MCF 10A (cell line): ENCODE results near the gene PLPPR1. TPM values are rescaled to one million over a fixed set of nuclear protein-coding genes. Genes with fewer than 3 reads are reported as not detected.

Source experiments
- BruUV-seq: library from RNA; stranded (reverse); fragments of 400-500 nt; replicated peaks from 2 replicates; lab custom pipeline; 2021; lab: Mats Ljungman, UMichigan
- CTCF ChIA-PET: fragments of 300-600 bp; sonication (Branson Sonifier 250); formaldehyde crosslinking; extraction: SDS; loops from one replicate; lab custom pipeline; 2021; ENCODE audit warnings: antibody characterized with exemption, inconsistent platforms; lab: Yijun Ruan, JAX
- POLR2A ChIA-PET: fragments of 300-600, 350-650 bp; sonication (Branson Sonifier 250); formaldehyde crosslinking; extraction: SDS; loops from one replicate; lab custom pipeline; 2020; ENCODE audit warnings: antibody characterized with exemption, inconsistent platforms; lab: Yijun Ruan, JAX
- DNase-seq: peaks from one replicate; pipeline ENCODE4 v3.0.0-alpha.2; 2018; ENCODE audit not compliant: unreplicated experiment
- H3K27ac Mint-ChIP-seq: one replicate; pipeline ENCODE4 v1.8.0; 2022; ENCODE audit warnings: mild to moderate bottlenecking, low read depth, mixed read lengths; ENCODE audit not compliant: unreplicated experiment
- H3K27me3 Mint-ChIP-seq: one replicate; pipeline ENCODE4 v1.8.0; 2022; ENCODE audit warnings: mixed read lengths; ENCODE audit not compliant: insufficient read depth, unreplicated experiment
- H3K36me3 Mint-ChIP-seq: one replicate; pipeline ENCODE4 v1.8.0; 2022; ENCODE audit warnings: mild to moderate bottlenecking, moderate library complexity, mixed read lengths; ENCODE audit not compliant: insufficient read depth, unreplicated experiment
- H3K4me1 Mint-ChIP-seq: one replicate; pipeline ENCODE4 v1.8.0; 2022; ENCODE audit warnings: mixed read lengths; ENCODE audit not compliant: insufficient read depth, unreplicated experiment
- H3K4me3 Mint-ChIP-seq: one replicate; pipeline ENCODE4 v1.8.0; 2022; ENCODE audit warnings: mild to moderate bottlenecking, moderate library complexity, mixed read lengths; ENCODE audit not compliant: unreplicated experiment
- H3K9me3 Mint-ChIP-seq: one replicate; pipeline ENCODE4 v1.8.0; 2022; ENCODE audit warnings: mixed read lengths; ENCODE audit not compliant: unreplicated experiment
- CTCF ChIP-seq: fragments of 200-600 bp; IDR thresholded peaks from one replicate; pipeline ENCODE4 v1.8.0; 2022; ENCODE audit warnings: antibody characterized with exemption, mild to moderate bottlenecking; ENCODE audit not compliant: unreplicated experiment
- intact Hi-C: fragments of 100-400 bp; cut with micrococcal nuclease; formaldehyde crosslinking; loops from 2 replicates; pipeline ENCODE4 v1.14.1; 2022
- total RNA-seq: library from RNA; stranded (reverse); gene quantifications from 2 replicates; pipeline ENCODE4 v1.2.3, GENCODE V29; 2022

PLPPR1 gene
- total RNA-seq, 1 experiment from 2014 or later = not detected

GRCh38 chr9:101220341-101220740 is 191.8 kb downstream of the PLPPR1 start:
- Mint-ChIP-seq H3K4me1 (no peaks in the 10 kb centered on the region), H3K27me3 (peaks cover 23% of the 10 kb centered on the region), H3K4me3 (no peak overlapping the region), H3K36me3 (no peaks in the 10 kb centered on the region), H3K27ac (no peak overlapping the region), H3K9me3 (no peaks in the 10 kb centered on the region)
- CTCF ChIA-PET = no interaction called here
- TF ChIP-seq CTCF = no peak
- intact Hi-C loops = no loop called here
- DNase-seq = no peak
- no TSS peak for BruUV-seq
- POLR2A ChIA-PET = no interaction called here

- ChIA-PET CTCF (interaction anchor here (0.6 kb wide), 1 partner anchor 88 kb away, joined by 3 read pairs; no protein-coding TSS in a partner anchor), POLR2A (no interaction called here)
- TF ChIP-seq CTCF = no peak
- Mint-ChIP-seq H3K4me1 (no peaks in the 10 kb centered on the region), H3K9me3 (no peaks in the 10 kb centered on the region), H3K36me3 (no peaks in the 10 kb centered on the region), H3K4me3 (no peak overlapping the region), H3K27me3 (peaks cover 34% of the 10 kb centered on the region), H3K27ac (no peak overlapping the region)
- BruUV-seq = no TSS peak
- intact Hi-C loops = no loop called here
- DNase-seq = no peak
Observed at GRCh38 chr9:101225271-101225670, 196.7 kb downstream of the PLPPR1 start.

- intact Hi-C loops = no loop called here
- Mint-ChIP-seq H3K27me3 (peaks cover 29% of the 10 kb centered on the region), H3K27ac (no peak overlapping the region), H3K9me3 (no peaks in the 10 kb centered on the region), H3K36me3 (no peaks in the 10 kb centered on the region), H3K4me1 (no peaks in the 10 kb centered on the region), H3K4me3 (no peak overlapping the region)
- POLR2A ChIA-PET = no interaction called here
- CTCF ChIA-PET = interaction anchor here (0.6 kb wide), 1 partner anchor 9 kb away, joined by 3 read pairs; no protein-coding TSS in a partner anchor
- BruUV-seq = no TSS peak
- DNase-seq = no peak
- no peak for TF ChIP-seq CTCF
Observed at GRCh38 chr9:101226161-101226560, 197.6 kb downstream of the PLPPR1 start.

GRCh38 chr9:101226803-101227202 is 198.3 kb downstream of the PLPPR1 start:
- intact Hi-C loops = no loop called here

More at GRCh38 chr9:101226803-101227202, 198.3 kb downstream of the PLPPR1 start:
- Mint-ChIP-seq H3K9me3 (no peaks in the 10 kb centered on the region), H3K36me3 (no peaks in the 10 kb centered on the region), H3K27me3 (peaks cover 29% of the 10 kb centered on the region), H3K4me3 (no peak overlapping the region), H3K4me1 (no peaks in the 10 kb centered on the region), H3K27ac (no peak overlapping the region)
- no peak for DNase-seq
- TF ChIP-seq CTCF = no peak
- no TSS peak for BruUV-seq
- CTCF ChIA-PET = no interaction called here
- POLR2A ChIA-PET = no interaction called here
